ENCODE data around the gene LARGE1. TPM values are rescaled to one million over a fixed set of nuclear protein-coding genes. Genes with fewer than 3 reads are reported as not detected.

Gene LARGE1
- total RNA-seq, 1 donor from 2014 or later = 29.5 TPM

GRCh38 chr22:33710326-33710725, 209.9 kb downstream of the LARGE1 start:
- no peaks in the 10 kb centered on the region for H3K4me1 ChIP-seq
- no peak overlapping the region for H3K27ac ChIP-seq
- H3K4me3 ChIP-seq = no peak overlapping the region
- intact Hi-C loops (cut with DNase I) = no loop called here
- DNase-seq (ENCODE audit: extremely low spot score in 2 of 2) = no peak
- H3K27me3 ChIP-seq = no peaks in the 10 kb centered on the region
- peaks cover 3% of the 10 kb centered on the region for H3K9me3 ChIP-seq
- H3K36me3 ChIP-seq = no peaks in the 10 kb centered on the region
- TF ChIP-seq POLR2A (IDR thresholded peaks at IDR 0.05) (no peak), POLR2AphosphoS5 (IDR thresholded peaks at IDR 0.05; ENCODE audit: insufficient read depth in 1 of 2, low read depth in 1 of 2) (no peak), CTCF (IDR thresholded peaks at IDR 0.05) (no peak)

- Histone ChIP-seq H3K9me3 (no peaks in the 10 kb centered on the region), H3K36me3 (no peaks in the 10 kb centered on the region), H3K4me3 (no peak overlapping the region), H3K27me3 (no peaks in the 10 kb centered on the region), H3K27ac (no peak overlapping the region), H3K4me1 (no peaks in the 10 kb centered on the region)
- TF ChIP-seq POLR2A (IDR thresholded peaks at IDR 0.05) (no peak), CTCF (IDR thresholded peaks at IDR 0.05) (no peak), POLR2AphosphoS5 (IDR thresholded peaks at IDR 0.05; ENCODE audit: insufficient read depth in 1 of 2, low read depth in 1 of 2) (no peak)
- no peak for DNase-seq (ENCODE audit: extremely low spot score in 2 of 2)
- intact Hi-C loops (cut with DNase I) = no loop called here
These were observed 212.7 kb downstream of the LARGE1 start for GRCh38 chr22:33707581-33707980.

- H3K9me3 ChIP-seq = no peaks in the 10 kb centered on the region
- intact Hi-C loops (cut with DNase I) = no loop called here
These were observed 214.2 kb downstream of the LARGE1 start for GRCh38 chr22:33706100-33706499.

GRCh38 chr22:33699176-33699575, 221.1 kb downstream of the LARGE1 start:
- Histone ChIP-seq H3K4me3 (no peak overlapping the region), H3K27me3 (no peaks in the 10 kb centered on the region), H3K4me1 (peaks cover 9% of the 10 kb centered on the region), H3K27ac (no peak overlapping the region), H3K9me3 (no peaks in the 10 kb centered on the region), H3K36me3 (no peaks in the 10 kb centered on the region)
- TF ChIP-seq CTCF (IDR thresholded peaks at IDR 0.05) (no peak), POLR2A (IDR thresholded peaks at IDR 0.05) (no peak), POLR2AphosphoS5 (IDR thresholded peaks at IDR 0.05; ENCODE audit: insufficient read depth in 1 of 2, low read depth in 1 of 2) (no peak)
- no peak for DNase-seq (ENCODE audit: extremely low spot score in 2 of 2)
- intact Hi-C loops (cut with DNase I) = no loop called here

More at GRCh38 chr22:33706100-33706499, 214.2 kb downstream of the LARGE1 start:
- no peak for DNase-seq (ENCODE audit: extremely low spot score in 2 of 2)
- H3K36me3 ChIP-seq = no peaks in the 10 kb centered on the region
- no peaks in the 10 kb centered on the region for H3K27me3 ChIP-seq
- TF ChIP-seq POLR2AphosphoS5 (IDR thresholded peaks at IDR 0.05; ENCODE audit: insufficient read depth in 1 of 2, low read depth in 1 of 2) = no peak
- TF ChIP-seq CTCF (IDR thresholded peaks at IDR 0.05) = no peak
- H3K4me1 ChIP-seq = no peaks in the 10 kb centered on the region
- H3K4me3 ChIP-seq = no peak overlapping the region
- H3K27ac ChIP-seq = no peak overlapping the region

GRCh38 chr22:33697640-33698039, 222.6 kb downstream of the LARGE1 start:
- H3K4me3 ChIP-seq = no peak overlapping the region
- H3K27me3 ChIP-seq = no peaks in the 10 kb centered on the region
- H3K9me3 ChIP-seq = no peaks in the 10 kb centered on the region
- H3K4me1 ChIP-seq = peaks cover 9% of the 10 kb centered on the region
- H3K27ac ChIP-seq = no peak overlapping the region
- no peak for DNase-seq (ENCODE audit: extremely low spot score in 2 of 2)
- TF ChIP-seq POLR2A (IDR thresholded peaks at IDR 0.05) (no peak), POLR2AphosphoS5 (IDR thresholded peaks at IDR 0.05; ENCODE audit: insufficient read depth in 1 of 2, low read depth in 1 of 2) (no peak), CTCF (IDR thresholded peaks at IDR 0.05) (no peak)
- intact Hi-C loops (cut with DNase I) = no loop called here
- no peaks in the 10 kb centered on the region for H3K36me3 ChIP-seq
